Esophagus (tissue), 2 donors: ENCODE measurements around the gene TSR3. TPM values are rescaled to one million over a fixed set of nuclear protein-coding genes. Genes with fewer than 3 reads are reported as not detected.

Source experiments
- H3K27ac ChIP-seq, 2 donors: one replicate each; pipeline ENCODE4 v1.5.1; 2013; ENCODE audit warnings: low read depth in 2 of 2, mild to moderate bottlenecking in 2 of 2, inconsistent platforms in 1 of 2, low read length in 1 of 2, moderate library complexity in 1 of 2
- H3K27me3 ChIP-seq, 2 donors: one replicate each; pipeline ENCODE4 v1.6.1; 2013; ENCODE audit warnings: low read length in 2 of 2, control low read depth in 1 of 2, mild to moderate bottlenecking in 1 of 2; ENCODE audit not compliant: insufficient read depth in 2 of 2, control insufficient read depth in 1 of 2
- H3K36me3 ChIP-seq, 2 donors: one replicate each; pipeline ENCODE4 v1.6.1; 2013; ENCODE audit warnings: low read length in 1 of 2; ENCODE audit not compliant: control insufficient read depth in 2 of 2, insufficient read depth in 2 of 2
- H3K4me1 ChIP-seq, 2 donors: one replicate each; pipeline ENCODE4 v1.6.1; 2013; ENCODE audit warnings: low read length in 1 of 2; ENCODE audit not compliant: control insufficient read depth in 2 of 2, insufficient read depth in 2 of 2
- H3K4me3 ChIP-seq, 2 donors: one replicate each; pipeline ENCODE4 v1.5.1; 2013; ENCODE audit warnings: low read length in 2 of 2, mild to moderate bottlenecking in 2 of 2, low read depth in 1 of 2, moderate library complexity in 1 of 2
- H3K9me3 ChIP-seq, 2 donors: one replicate each; pipeline ENCODE4 v1.6.1; 2013; ENCODE audit warnings: mild to moderate bottlenecking in 2 of 2, low read depth in 1 of 2, low read length in 1 of 2, moderate library complexity in 1 of 2; ENCODE audit not compliant: control insufficient read depth in 2 of 2, insufficient read depth in 1 of 2
- WGBS, 2 donors: extraction: QIAGEN DNeasy Blood & Tissue Kit; methylation state at CpG; one replicate each; pipeline ENCODE4 v1.1.7; 2013; 5-methylcytosine and 5-hydroxymethylcytosine counted together
- polyA plus RNA-seq, 2 donors: library from polyadenylated mRNA; stranded (reverse); fragments of 200-250 nt; gene quantifications; one replicate each; pipeline ENCODE4 v1.2.3, GENCODE V29; 2013
- donor health status: healthy with polysubstance abuse.
- donor health status: Bipolar disorder and iron deficiency.

TSR3 gene
- polyA plus RNA-seq, 2 donors: 31.4 to 53.0 TPM

DNA sequence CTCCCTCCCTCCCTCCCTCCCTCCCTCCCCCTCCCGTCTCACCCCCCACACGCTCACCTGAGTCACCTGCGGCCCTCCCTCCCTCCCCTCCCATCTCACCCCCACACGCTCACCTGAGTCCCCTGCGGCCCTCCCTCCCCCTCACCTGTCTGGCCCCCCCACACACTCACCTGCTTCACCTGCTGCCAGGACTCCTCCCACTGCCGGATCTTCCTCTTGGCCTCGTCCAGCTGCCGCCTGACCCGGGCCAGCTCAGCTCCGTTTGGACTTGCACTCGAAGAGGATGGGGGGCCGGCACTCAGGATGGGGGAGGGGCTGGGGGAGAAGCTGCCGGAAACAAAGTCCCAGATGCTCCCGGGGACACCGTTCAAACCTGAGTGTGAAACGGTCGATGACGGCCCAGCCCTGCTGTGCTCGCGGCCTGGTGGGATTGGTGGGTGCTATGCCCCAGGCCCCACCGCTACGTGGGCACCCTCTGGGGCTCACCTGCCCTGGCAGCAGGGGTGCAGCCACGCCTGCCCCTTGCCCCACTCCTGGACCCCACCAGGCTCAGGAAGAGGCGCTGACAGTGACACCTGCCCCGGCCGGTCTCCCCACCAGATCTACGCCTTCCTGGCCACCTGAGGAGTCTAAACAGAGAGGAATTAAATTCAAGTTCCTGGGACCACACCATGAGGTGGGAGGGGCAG is 16.0 kb upstream of the TSR3 start:
- Histone ChIP-seq H3K27ac (no peak overlapping the region), H3K9me3 (no peaks in the 10 kb centered on the region), H3K27me3 (no peaks in the 10 kb centered on the region), H3K4me1 (peaks cover 0 to 3% of the 10 kb centered on the region in 2 donors), H3K4me3 (no peak overlapping the region), H3K36me3 (peaks cover 7 to 49% of the 10 kb centered on the region in 2 donors)
- 69 to 83% methylated on average over 20 to 27 of the region's 27 CpGs for WGBS, 2 donors

- Histone ChIP-seq H3K36me3 (peaks cover 7 to 57% of the 10 kb centered on the region in 2 donors), H3K27me3 (no peaks in the 10 kb centered on the region), H3K4me3 (no peak overlapping the region), H3K4me1 (peaks cover 0 to 3% of the 10 kb centered on the region in 2 donors), H3K27ac (no peak overlapping the region), H3K9me3 (no peaks in the 10 kb centered on the region)
- WGBS, 2 donors: 86 to 90% methylated on average over 17 to 24 of the region's 24 CpGs
Measured at GRCh38 chr16:1366712-1367299, 15.1 kb upstream of the TSR3 start.

DNA sequence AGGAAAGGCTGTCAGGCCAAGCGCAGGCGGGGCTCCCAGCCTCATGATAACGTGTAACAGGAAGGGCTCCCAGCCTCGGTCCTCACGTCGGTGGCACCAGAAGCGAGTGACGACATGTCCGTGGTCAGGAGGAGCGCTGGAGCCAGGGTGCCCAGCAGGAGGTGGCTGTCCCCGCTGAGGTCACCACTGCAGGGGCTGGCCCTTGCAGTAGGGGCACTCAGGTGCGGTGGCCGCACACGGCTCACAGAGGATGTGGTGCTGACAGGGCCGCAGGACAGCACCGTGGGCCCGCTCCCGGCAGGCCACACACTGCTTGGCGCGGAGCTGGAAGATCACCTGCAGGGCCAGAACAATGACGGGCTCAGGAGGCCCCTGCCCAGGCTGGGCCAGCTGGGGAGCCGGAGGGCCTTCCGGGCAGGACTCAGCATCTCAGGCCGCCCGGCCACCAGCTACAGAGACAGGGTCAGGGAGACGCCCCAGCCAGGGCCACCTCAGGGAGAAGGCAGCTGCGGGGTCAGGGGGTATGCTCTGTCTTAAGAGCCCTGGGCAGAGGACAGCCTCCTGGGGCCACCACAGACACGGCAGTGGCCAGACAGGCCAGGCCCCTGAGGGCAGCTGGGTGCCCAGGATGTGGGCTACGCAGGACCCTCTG is 14.5 kb upstream of the TSR3 start:
- H3K27me3 ChIP-seq: no peaks in the 10 kb centered on the region
- peaks cover 0 to 3% of the 10 kb centered on the region in 2 donors for H3K4me1 ChIP-seq
- no peak overlapping the region for H3K27ac ChIP-seq
- no peaks in the 10 kb centered on the region for H3K9me3 ChIP-seq
- H3K4me3 ChIP-seq: no peak overlapping the region
- peaks cover 7 to 52% of the 10 kb centered on the region in 2 donors for H3K36me3 ChIP-seq
- 89% methylated on average over 25 to 29 of the region's 29 CpGs for WGBS, 2 donors

- no peak overlapping the region for H3K27ac ChIP-seq
- H3K36me3 ChIP-seq: peaks cover 7 to 53% of the 10 kb centered on the region in 2 donors
- no peaks in the 10 kb centered on the region for H3K9me3 ChIP-seq
- H3K27me3 ChIP-seq: no peaks in the 10 kb centered on the region
- H3K4me3 ChIP-seq: no peak overlapping the region
- WGBS, 2 donors: 89% methylated on average over 22 of the region's 22 CpGs
- peaks cover 0 to 3% of the 10 kb centered on the region in 2 donors for H3K4me1 ChIP-seq
Measured at GRCh38 chr16:1364510-1364909, 12.8 kb upstream of the TSR3 start.

GRCh38 chr16:1363501-1364041 is 11.9 kb upstream of the TSR3 start:
- Histone ChIP-seq H3K27me3 (no peaks in the 10 kb centered on the region), H3K27ac (no peak overlapping the region), H3K4me3 (no peak overlapping the region), H3K9me3 (no peaks in the 10 kb centered on the region), H3K4me1 (peaks cover 0 to 3% of the 10 kb centered on the region in 2 donors), H3K36me3 (peaks cover 7 to 53% of the 10 kb centered on the region in 2 donors)
- WGBS, 2 donors: 41 to 42% methylated on average over 18 of the region's 18 CpGs

DNA sequence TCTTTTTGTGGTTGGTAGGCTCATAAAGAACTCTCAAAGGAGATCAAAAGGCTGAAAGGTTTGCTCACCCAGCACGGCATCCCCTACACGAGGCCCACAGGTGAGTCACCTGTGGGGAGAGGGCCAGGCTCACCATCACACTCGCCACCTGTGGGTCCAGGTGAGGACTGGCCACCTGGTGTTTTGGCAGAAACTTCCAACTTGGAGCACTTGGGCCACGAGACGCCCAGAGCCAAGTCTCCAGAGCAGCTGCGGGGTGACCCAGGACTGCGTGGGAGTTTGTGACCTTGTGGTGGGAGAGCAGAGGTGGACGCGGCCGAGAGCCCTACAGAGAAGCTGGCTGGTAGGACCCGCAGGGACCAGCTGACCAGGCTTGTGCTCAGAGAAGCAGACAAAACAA is 11.1 kb upstream of the TSR3 start:
- Histone ChIP-seq H3K4me3 (no peak overlapping the region), H3K36me3 (peaks cover 7 to 50% of the 10 kb centered on the region in 2 donors), H3K4me1 (peaks cover 0 to 5% of the 10 kb centered on the region in 2 donors), H3K9me3 (no peaks in the 10 kb centered on the region), H3K27ac (no peak overlapping the region), H3K27me3 (no peaks in the 10 kb centered on the region)
- 82 to 84% methylated on average over 11 of the region's 11 CpGs for WGBS, 2 donors

DNA sequence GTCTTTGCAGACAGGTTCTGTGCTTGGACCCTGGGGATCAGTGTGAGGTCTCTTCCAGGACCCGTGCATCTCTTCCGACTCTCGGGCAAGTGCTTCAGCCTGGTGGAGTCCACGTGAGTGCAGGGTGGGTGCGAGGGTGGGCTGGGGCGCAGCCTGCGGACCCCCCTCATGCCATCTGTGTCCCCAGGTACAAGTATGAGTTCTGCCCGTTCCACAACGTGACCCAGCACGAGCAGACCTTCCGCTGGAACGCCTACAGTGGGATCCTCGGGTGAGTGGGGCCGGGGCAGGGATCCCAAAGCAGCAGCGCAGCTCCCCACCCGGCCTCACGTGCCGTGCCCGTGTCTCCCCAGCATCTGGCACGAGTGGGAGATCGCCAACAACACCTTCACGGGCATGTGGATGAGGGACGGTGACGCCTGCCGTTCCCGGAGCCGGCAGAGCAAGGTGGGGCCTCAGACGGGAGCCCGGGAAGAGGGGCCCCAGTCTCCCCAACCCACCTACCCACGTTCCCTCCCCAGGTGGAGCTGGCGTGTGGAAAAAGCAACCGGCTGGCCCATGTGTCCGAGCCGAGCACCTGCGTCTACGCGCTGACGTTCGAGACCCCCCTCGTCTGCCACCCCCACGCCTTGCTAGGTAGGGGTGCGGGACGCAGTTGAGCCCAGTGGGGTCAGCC is 10.1 kb upstream of the TSR3 start:
- Histone ChIP-seq H3K36me3 (peaks cover 7 to 45% of the 10 kb centered on the region in 2 donors), H3K4me3 (no peak overlapping the region), H3K4me1 (peaks cover 0 to 7% of the 10 kb centered on the region in 2 donors), H3K27ac (no peak overlapping the region), H3K27me3 (no peaks in the 10 kb centered on the region), H3K9me3 (no peaks in the 10 kb centered on the region)
- WGBS, 2 donors: 92 to 94% methylated on average over 43 of the region's 43 CpGs

DNA sequence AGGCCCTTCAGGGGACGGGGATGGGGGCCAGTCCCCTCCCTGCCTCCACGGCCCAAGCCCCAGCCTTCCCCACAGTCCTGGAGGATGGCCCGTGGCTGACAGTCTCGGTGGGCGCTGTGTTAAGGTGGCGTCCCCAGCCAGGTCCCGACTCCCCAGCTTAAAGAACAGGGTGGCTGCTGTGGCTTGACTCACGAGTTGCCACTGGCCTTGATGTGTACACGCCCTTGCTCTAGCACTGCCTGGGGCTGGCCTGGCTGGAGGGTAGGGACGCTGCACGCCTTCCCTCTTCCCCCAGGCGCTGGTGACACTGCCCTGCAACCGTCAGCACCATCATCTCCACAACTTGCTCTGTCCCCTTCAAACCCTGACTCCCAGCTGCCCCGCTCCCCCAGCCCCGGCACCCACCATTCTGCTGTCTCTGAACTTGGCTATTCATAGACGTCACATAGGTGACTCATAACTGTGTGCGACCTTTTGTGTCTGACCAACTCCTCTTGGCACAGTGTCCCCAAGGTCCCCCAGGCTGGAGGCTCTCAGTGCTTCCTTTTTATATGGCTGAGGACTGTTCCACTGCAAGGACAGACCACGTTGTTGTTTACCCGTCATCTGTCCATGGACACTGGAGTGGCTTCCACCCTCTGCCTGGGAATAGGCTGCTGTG is 6.4 kb upstream of the TSR3 start:
- H3K36me3 ChIP-seq: peaks cover 0 to 20% of the 10 kb centered on the region in 2 donors
- H3K4me1 ChIP-seq: peaks cover 0 to 11% of the 10 kb centered on the region in 2 donors
- H3K27me3 ChIP-seq: no peaks in the 10 kb centered on the region
- H3K9me3 ChIP-seq: no peaks in the 10 kb centered on the region
- H3K4me3 ChIP-seq: no peak overlapping the region
- no peak overlapping the region for H3K27ac ChIP-seq
- WGBS, 2 donors: 66 to 75% methylated on average over 18 to 19 of the region's 19 CpGs
